Amygdala (tissue), 56 donors: ENCODE measurements around the gene SHC3.
"Not testable (repeated sequence)": the region's sequence is repeated elsewhere in the genome, so short reads cannot be mapped to it uniquely, and the experiment has no call there.

Experiments
- DNase-seq, 56 donors: peaks; one replicate each; lab custom pipeline; 2025; lab: John Stamatoyannopoulos, UW

Gene SHC3, protein sequence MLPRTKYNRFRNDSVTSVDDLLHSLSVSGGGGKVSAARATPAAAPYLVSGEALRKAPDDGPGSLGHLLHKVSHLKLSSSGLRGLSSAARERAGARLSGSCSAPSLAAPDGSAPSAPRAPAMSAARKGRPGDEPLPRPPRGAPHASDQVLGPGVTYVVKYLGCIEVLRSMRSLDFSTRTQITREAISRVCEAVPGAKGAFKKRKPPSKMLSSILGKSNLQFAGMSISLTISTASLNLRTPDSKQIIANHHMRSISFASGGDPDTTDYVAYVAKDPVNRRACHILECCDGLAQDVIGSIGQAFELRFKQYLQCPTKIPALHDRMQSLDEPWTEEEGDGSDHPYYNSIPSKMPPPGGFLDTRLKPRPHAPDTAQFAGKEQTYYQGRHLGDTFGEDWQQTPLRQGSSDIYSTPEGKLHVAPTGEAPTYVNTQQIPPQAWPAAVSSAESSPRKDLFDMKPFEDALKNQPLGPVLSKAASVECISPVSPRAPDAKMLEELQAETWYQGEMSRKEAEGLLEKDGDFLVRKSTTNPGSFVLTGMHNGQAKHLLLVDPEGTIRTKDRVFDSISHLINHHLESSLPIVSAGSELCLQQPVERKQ

GRCh38 chr9:89177944-89178829, at the start of gene SHC3:
Gene SHC3, minus strand, starts transcription at chr9:89178818. Its CDS starts 358 bp downstream, at chr9:89178460.
- peak in 4 of 56 donors; percentile 21 to 43 (median 22) for DNase-seq

DNA sequence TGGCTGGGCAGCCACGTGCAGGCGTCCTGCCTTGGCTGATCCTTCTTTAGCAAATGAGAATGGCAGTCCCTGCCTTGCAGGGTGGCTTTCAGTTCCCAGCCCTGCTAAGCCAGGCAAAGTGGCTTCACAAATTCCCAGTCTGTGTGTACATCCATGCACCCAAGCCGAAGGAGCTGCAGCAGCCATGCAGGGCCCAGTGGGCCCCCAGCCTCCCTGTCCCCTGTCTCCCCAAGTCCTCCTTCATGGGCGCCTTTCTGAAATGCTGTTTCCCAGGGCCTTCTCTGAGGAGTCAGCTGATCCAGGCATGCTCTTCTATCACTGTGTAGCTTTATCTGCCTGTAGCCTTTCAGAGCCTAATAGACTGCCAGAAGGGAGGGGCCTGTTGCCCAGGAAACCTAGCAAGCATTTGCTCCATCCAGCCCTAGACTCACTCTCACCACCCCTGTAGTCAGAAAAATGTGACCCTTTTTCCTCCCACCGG, 47.4 kb upstream of the SHC3 start:
- DNase-seq = peak in 6 of 56 donors; percentile 10 to 43 (median 17)

- no peak for DNase-seq
Measured at GRCh38 chr9:89225587-89225986, 47.0 kb upstream of the SHC3 start.

GRCh38 chr9:89225036-89225435, 46.4 kb upstream of the SHC3 start:
- DNase-seq = peak in 4 of 56 donors; percentile 3 to 24 (median 7)

DNA sequence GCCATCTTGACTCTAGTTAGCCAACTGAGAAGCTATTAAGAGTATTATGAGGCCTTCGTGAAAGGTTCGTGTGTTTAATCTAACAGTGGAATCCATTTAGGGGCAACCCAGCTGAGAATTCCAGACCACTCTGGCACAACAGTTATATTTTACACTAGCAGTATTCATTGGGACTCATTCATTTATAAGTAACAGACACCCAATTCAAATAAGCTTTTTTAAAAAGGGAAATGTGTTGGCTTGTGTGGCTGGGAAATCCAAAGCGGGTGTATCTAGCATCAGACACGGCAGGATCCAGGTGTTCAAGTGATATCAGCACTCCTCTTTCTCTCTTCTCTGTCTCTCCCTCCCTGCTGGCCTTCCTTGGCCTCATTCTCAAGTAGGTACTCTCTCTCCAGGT, 46.0 kb upstream of the SHC3 start:
- DNase-seq = no peak

DNA sequence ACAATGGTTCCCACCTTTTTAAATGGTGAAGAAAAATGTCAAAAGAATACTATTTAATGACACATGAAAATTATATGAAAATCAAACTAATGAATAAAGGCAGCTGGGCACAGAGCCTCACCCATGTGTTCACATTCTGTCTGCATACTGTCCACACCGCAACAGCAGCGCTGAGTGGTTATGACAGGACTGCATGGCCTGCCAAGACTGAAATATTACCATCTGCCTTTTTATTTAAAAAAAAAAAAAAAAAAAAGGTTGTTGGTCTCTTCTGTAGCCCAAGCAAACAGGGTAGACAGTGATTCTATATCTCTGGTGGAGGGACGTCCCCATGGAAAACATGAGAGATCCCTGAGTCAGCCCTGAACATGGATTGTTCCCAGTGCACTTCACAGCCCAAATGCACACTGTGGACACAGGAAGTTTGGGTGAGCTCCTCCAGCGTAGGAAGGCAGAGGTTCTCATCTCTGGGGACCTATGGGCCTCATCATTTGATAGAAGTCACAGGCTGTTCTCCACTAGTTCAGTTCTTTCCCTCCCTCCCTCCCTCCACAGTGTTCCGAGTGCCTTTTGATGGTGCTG, 44.9 kb upstream of the SHC3 start:
- DNase-seq = no peak

GRCh38 chr9:89219637-89220036, 41.0 kb upstream of the SHC3 start:
- no peak for DNase-seq

DNA sequence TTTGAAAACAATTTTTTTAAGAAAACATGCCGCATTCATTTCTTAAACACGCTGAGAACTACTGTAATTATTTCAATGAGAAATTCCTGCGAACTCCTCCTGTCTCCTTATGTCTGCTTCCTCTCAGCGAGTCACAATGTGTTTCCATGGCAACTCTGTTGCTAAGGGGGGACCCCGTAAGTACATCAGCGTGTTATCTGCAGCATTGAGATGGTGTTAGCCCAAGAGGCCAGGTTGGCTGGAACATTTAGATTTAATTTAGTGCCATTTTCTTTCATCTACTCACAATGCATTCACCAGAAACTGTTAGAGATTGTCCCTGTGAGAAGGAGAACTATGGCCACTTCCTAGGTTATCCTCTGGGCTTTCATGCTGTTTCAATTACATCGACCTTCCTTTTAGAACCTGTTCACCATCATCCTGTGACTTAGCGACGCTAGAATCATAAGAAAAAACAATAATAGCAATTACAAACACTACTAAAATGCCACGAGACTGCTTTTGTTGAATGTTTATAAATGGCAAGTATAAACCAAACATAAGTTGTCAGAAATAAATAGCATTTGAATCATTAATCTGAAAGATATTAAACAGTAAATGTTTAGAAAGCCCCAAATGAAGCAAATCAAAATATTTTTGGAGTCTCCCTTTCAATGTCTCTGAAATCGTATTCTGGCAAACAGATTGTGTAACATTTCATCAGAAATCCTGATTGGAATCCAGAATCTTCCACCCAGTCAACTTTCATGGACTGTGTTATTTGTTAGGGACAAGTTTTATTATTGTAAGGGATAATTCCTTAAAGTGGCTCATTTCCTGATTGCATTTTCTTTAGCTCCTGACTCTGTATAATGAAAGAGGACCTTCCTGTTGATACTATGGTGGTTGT, 39.7 kb upstream of the SHC3 start:
- peak in 11 of 56 donors; percentile 7 to 38 (median 21) for DNase-seq

GRCh38 chr9:89215342-89215741, 36.7 kb upstream of the SHC3 start:
- DNase-seq = no peak

DNA sequence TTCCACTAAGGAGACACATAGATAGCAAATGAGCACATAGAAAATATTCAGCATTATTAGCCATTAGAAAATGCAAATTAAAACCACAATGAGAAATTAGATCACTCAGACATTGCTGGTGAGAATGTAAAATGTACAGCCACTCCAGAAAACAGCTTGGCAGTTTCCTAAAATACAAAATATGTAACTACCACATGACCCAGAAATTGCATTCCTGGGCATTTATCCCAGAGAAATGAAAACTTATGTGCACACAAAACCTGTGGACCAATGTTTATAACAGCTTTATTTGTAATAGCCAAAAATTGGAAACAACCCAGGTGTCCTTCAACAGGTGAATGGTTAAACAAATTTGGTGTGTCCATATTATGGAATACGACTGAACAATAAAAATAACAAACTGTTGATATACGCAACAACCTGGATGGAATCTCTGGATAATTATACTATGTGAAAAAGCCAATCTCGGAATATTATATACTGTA, 34.8 kb upstream of the SHC3 start:
- no peak for DNase-seq

DNA sequence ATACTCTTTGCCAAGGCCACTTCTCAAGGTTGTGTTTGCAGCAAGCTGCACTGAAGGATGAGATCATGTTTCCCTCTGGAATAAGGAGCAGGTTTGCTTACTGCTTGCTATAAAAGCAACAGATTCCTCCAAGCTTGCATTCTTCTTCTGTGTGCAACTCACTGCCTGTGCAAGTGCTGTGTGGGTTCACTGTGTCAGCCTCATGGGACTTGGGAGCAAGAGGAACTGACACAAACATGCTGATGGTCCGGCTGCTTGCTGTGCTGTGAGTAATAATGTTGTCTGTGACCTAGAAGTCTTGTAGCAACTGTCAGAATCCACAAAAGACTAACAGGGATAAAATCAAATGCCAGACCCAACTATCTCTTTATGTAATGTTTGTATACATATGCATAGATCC, 33.6 kb upstream of the SHC3 start:
- DNase-seq = no peak

GRCh38 chr9:89209311-89209710, 30.7 kb upstream of the SHC3 start:
- not testable (repeated sequence) for DNase-seq

DNA sequence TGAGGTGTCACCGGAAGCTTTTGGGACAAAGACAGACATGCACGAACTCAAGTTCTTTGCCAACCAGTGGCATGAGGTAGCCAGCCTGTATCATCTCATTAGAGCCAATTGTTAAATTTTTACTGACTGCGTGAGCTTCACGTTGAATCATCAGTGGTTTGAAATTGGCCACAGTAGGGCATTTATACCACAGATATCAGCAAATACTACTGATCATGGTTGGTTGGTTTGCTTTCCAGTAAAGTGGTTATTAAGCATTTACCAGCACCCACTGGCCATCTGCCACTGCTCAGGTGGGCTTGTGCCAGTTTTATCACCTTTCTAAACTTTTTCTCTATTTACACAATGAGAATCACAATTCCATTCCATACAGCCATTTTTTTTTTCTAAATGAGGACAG, 28.4 kb upstream of the SHC3 start:
- DNase-seq = no peak

DNA sequence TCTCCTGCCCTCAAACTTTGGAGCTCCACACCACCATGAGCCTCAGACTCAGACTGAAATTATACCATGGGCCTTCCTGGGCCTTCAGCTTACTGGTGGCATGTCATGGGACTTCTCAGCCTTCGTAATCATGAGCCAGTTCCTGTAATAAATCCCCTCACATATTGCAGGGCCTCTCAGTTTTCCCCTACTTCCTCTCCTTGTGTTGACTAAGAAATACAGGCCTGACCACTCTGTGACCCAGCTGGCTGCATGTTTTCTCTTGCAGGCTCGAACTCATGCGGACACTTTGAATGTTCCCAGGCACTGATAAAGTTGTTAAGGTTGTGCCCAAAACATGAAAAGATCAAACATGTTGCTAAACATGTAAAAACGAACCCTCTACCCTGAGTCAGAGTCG, 26.2 kb upstream of the SHC3 start:
- DNase-seq = no peak

GRCh38 chr9:89195131-89195797, 16.6 kb upstream of the SHC3 start:
- DNase-seq = no peak

GRCh38 chr9:89194421-89195130, 16.0 kb upstream of the SHC3 start:
- no peak for DNase-seq

DNA sequence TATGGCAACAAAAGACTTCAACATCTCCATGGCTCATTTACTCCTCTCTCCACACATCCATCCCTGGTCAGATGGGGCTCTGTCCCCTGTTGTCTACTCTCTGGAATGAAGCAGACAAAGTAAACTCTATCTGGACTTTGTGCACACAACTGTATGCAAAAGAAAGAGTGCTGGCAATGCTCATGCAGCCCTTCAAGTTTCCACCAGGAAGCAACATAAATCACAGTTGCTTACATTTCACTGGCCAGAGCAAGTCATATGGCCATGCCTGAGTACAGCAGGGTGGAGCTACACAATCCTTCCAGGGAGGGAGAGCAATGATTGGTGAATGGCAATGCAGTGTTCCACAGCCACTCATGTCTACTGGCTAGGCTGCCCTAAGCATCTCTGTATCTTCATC, 12.4 kb upstream of the SHC3 start:
- no peak for DNase-seq

DNA sequence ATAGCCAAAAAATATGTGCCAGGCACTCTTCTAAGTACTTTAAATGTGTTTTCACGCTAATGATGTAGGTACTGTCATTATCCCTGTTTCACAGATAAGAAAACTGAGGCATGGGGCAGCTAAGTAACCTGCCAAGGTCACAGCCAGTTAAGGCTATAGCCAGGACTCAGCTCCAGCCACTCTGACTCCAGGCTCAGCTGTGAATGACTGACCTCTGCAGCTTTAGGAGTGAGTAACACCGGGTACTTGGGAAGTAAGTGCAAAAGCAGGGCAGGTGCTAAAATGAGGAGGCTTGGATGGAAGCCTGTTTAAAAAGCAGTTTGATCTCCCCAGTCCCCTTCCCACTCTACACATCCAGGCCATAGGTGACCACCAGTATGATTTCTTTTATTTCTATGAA, 10.6 kb upstream of the SHC3 start:
- DNase-seq = no peak
